ENCODE data around the gene GLDC. TPM values are rescaled to one million over a fixed set of nuclear protein-coding genes. Genes with fewer than 3 reads are reported as not detected.

Gene GLDC
- total and polyA plus RNA-seq, 2 donors (not counting 1 experiment from before 2014, with no cell fraction given): 0.71 to 0.86 TPM

- H3K4me1 ChIP-seq (ENCODE audit: control insufficient read depth in 2 of 2, insufficient read depth in 2 of 2, low read length in 2 of 2): peaks cover 7% of the 10 kb centered on the region in 2 donors
- ChIA-PET POLR2A (no interaction called here), CTCF (interaction anchor here (1.0 kb wide), 2 partner anchors 19 to 227 kb away, joined by 3 read pairs; no protein-coding TSS in a partner anchor)
- TF ChIP-seq CTCF (IDR thresholded peaks at IDR 0.05): no peak
- no peak for TF ChIP-seq EZH2 (IDR thresholded peaks at IDR 0.05; ENCODE audit: borderline replicate concordance, insufficient read depth, low read depth, low read length, poor library complexity, severe bottlenecking)
- no peaks in the 10 kb centered on the region for H3K9me3 ChIP-seq (ENCODE audit: control extremely low read depth in 1 of 3, control insufficient read depth in 2 of 3, insufficient read depth in 1 of 3, low read length in 2 of 3)
- no peak overlapping the region for H3K9ac ChIP-seq (ENCODE audit: low read length)
- H4K20me1 ChIP-seq (ENCODE audit: control insufficient read depth, insufficient read depth, low read length, poor library complexity, severe bottlenecking): no peaks in the 10 kb centered on the region
- 100% methylated on average over 5 of the region's 5 CpGs for WGBS (ENCODE audit: insufficient coverage)
- no peaks in the 10 kb centered on the region for H3K27me3 ChIP-seq (replicated peaks in 1 of 4; ENCODE audit: control extremely low read depth in 1 of 4, control insufficient read depth in 3 of 4, insufficient read depth in 4 of 4, low read length in 3 of 4)
- ATAC-seq (ENCODE audit: low read depth) (no peak), DNase-seq (no peak)
- intact Hi-C loops (cut with micrococcal nuclease): no loop called here
- no peaks in the 10 kb centered on the region for H3K36me3 ChIP-seq (replicated peaks in 1 of 2; ENCODE audit: control extremely low read depth in 1 of 2, control insufficient read depth in 1 of 2, extremely low read depth in 1 of 2, insufficient read depth in 2 of 2, low read length in 1 of 2)
- no peak overlapping the region for H2AFZ ChIP-seq (ENCODE audit: insufficient read depth, low read depth, low read length, poor library complexity, severe bottlenecking)
- Mint-ChIP-seq H3K4me3 (no peak overlapping the region), H3K4me1 (peaks cover 8% of the 10 kb centered on the region), H3K9me3 (ENCODE audit: insufficient read depth) (no peaks in the 10 kb centered on the region), H3K27ac (no peak overlapping the region), H3K27me3 (no peaks in the 10 kb centered on the region)
- no peak overlapping the region for H3K27ac ChIP-seq (ENCODE audit: low read length in 2 of 2)
- no peaks in the 10 kb centered on the region for H3K79me2 ChIP-seq (ENCODE audit: control insufficient read depth, insufficient read depth, low read length)
- no peak overlapping the region for H3K4me2 ChIP-seq (replicated peaks; ENCODE audit: low read depth, low read length, poor library complexity, severe bottlenecking)
- H3K4me3 ChIP-seq (ENCODE audit: control extremely low read depth in 1 of 5, extremely low read depth in 1 of 5, insufficient read depth in 1 of 5, low read depth in 2 of 5, low read length in 4 of 5): no peak overlapping the region
Observed at GRCh38 chr9:6600006-6600405, 45.5 kb downstream of the GLDC start.

DNA sequence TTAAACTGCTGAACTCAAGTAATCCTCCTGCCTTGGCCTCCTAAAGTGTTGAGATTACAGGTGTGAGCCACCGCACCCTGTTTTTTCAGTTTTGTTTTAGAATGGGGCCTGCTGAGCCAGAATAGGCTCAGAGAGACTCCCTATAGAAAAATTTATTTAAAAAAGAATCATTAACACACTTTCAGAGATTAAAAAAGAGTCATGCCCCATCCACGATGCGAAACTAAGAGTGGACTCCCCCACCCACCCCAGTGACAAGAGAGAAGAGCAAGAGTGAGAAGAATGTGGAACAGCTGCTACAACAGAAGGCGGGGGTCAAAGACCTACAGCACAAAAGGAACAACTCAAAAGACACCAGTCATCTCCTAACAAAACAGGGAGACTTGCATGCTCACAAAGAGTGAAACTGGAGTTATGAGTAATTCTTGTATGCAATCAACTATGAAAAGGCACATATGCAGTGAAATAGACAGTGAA lies 47.2 kb downstream of the GLDC start:
- Mint-ChIP-seq H3K4me1 (no peaks in the 10 kb centered on the region), H3K27ac (no peak overlapping the region), H3K4me3 (no peak overlapping the region), H3K9me3 (ENCODE audit: insufficient read depth) (no peaks in the 10 kb centered on the region), H3K27me3 (no peaks in the 10 kb centered on the region)
- no peak overlapping the region for H3K27ac ChIP-seq (ENCODE audit: low read length in 2 of 2)
- no peaks in the 10 kb centered on the region for H3K79me2 ChIP-seq (ENCODE audit: control insufficient read depth, insufficient read depth, low read length)
- ChIA-PET CTCF (no interaction called here), POLR2A (no interaction called here)
- DNase-seq (no peak), ATAC-seq (ENCODE audit: low read depth) (no peak)
- no peaks in the 10 kb centered on the region for H4K20me1 ChIP-seq (ENCODE audit: control insufficient read depth, insufficient read depth, low read length, poor library complexity, severe bottlenecking)
- H3K9ac ChIP-seq (ENCODE audit: low read length): no peak overlapping the region
- no peak overlapping the region for H2AFZ ChIP-seq (ENCODE audit: insufficient read depth, low read depth, low read length, poor library complexity, severe bottlenecking)
- TF ChIP-seq CTCF (IDR thresholded peaks at IDR 0.05) (no peak), EZH2 (IDR thresholded peaks at IDR 0.05; ENCODE audit: borderline replicate concordance, insufficient read depth, low read depth, low read length, poor library complexity, severe bottlenecking) (no peak)
- H3K27me3 ChIP-seq (replicated peaks in 1 of 4; ENCODE audit: control extremely low read depth in 1 of 4, control insufficient read depth in 3 of 4, insufficient read depth in 4 of 4, low read length in 3 of 4): no peaks in the 10 kb centered on the region
- H3K4me3 ChIP-seq (ENCODE audit: control extremely low read depth in 1 of 5, extremely low read depth in 1 of 5, insufficient read depth in 1 of 5, low read depth in 2 of 5, low read length in 4 of 5): no peak overlapping the region
- no peak overlapping the region for H3K4me2 ChIP-seq (replicated peaks; ENCODE audit: low read depth, low read length, poor library complexity, severe bottlenecking)
- no peaks in the 10 kb centered on the region for H3K9me3 ChIP-seq (ENCODE audit: control extremely low read depth in 1 of 3, control insufficient read depth in 2 of 3, insufficient read depth in 1 of 3, low read length in 2 of 3)
- H3K36me3 ChIP-seq (replicated peaks in 1 of 2; ENCODE audit: control extremely low read depth in 1 of 2, control insufficient read depth in 1 of 2, extremely low read depth in 1 of 2, insufficient read depth in 2 of 2, low read length in 1 of 2): no peaks in the 10 kb centered on the region
- 80% methylated on average over 1 of the region's 4 CpGs for WGBS (ENCODE audit: insufficient coverage)
- H3K4me1 ChIP-seq (ENCODE audit: control insufficient read depth in 2 of 2, insufficient read depth in 2 of 2, low read length in 2 of 2): no peaks in the 10 kb centered on the region
- intact Hi-C loops (cut with micrococcal nuclease): no loop called here

Data from B cell (primary cell).